Erythroblast (primary cell): Measurements from ENCODE around the gene DDX42.

Experiments
- GATA1 ChIP-seq: IDR thresholded peaks from 2 replicates; pipeline ENCODE4 v1.6.1; 2011; ENCODE audit warnings: low read depth, mild to moderate bottlenecking, control low read depth, low read length, moderate library complexity
- POLR2A ChIP-seq: IDR thresholded peaks from 2 replicates; pipeline ENCODE4 v1.6.1; 2011; ENCODE audit warnings: mild to moderate bottlenecking, low read length

- TF ChIP-seq POLR2A (no peak), GATA1 (no peak)
These were observed 45.2 kb downstream of the DDX42 start for GRCh38 chr17:63819131-63819530.
